ENCODE measurements around the gene TPSG1.
"Not testable (repeated sequence)": the region's sequence is repeated elsewhere in the genome, so short reads cannot be mapped to it uniquely, and the experiment has no call there.

Gene TPSG1

DNA sequence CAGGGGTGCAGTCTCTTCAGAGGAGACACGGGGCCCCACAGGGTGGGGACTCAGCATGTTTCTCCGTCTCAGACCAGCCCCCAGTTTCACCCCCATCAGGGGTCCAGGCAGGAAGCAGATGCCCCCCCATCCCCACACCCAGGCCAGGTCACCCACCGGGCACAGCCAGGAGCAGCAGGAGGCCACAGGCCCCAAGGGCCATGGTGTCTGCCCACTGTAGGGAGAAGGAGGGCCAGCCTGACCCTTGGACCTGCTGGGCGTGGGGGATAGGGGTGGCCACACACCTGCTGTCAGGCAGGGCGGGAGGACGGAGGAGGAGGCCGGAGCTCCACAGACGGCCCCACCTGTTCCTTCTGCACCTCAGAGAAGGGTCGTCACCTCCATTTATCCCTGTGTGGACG is at the start of gene TPSG1:
Gene TPSG1, minus strand, starts transcription at position 218 of the 401 bp plus-strand sequence. Its CDS starts 16 bp downstream, at position 202.
- Mint-ChIP-seq H3K27me3 (no peaks in the 10 kb centered on the region), H3K27ac (no peak within 1 kb of the TSS), H3K4me1 (no peaks in the 10 kb centered on the region), H3K4me3 (no peak within 1 kb of the TSS), H3K36me3 (no peaks in the 10 kb centered on the region), H3K9me3 (no peaks in the 10 kb centered on the region)

- Mint-ChIP-seq H3K4me1 (no peaks in the 10 kb centered on the region), H3K27ac (no peak overlapping the region)
Measured at GRCh38 chr16:1274767-1275166, 49.7 kb upstream of the TPSG1 start.

DNA sequence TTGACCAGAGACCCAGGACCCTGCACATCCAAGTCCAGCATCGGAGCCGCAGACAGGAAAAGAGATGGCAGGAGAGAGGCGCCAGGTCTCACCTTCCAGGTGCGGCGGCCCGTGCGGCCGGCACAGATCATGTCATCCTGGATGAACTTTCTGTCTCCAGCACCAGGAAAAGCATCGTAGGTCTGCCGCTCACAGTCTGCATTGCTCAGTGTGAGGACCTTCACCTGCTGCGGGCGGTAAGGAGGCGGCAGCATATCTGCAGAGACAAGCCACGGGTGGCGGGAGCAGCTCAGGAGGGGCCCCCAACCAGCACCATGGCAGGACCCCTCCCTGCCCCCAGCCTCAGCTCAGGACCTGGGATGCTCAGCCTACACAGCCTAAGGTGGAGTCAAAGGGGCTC is 48.7 kb upstream of the TPSG1 start:
- no peak overlapping the region for H3K4me3 Mint-ChIP-seq
- H3K27me3 Mint-ChIP-seq: peaks cover 12% of the 10 kb centered on the region
- H3K4me1 Mint-ChIP-seq: no peaks in the 10 kb centered on the region
- H3K27ac Mint-ChIP-seq: no peak overlapping the region
- H3K9me3 Mint-ChIP-seq: no peaks in the 10 kb centered on the region
- no peaks in the 10 kb centered on the region for H3K36me3 Mint-ChIP-seq

More at GRCh38 chr16:1274767-1275166, 49.7 kb upstream of the TPSG1 start:
- no peak overlapping the region for H3K4me3 Mint-ChIP-seq
- H3K27me3 Mint-ChIP-seq: peaks cover 12% of the 10 kb centered on the region
- no peaks in the 10 kb centered on the region for H3K9me3 Mint-ChIP-seq
- no peaks in the 10 kb centered on the region for H3K36me3 Mint-ChIP-seq

- Mint-ChIP-seq H3K36me3 (no peaks in the 10 kb centered on the region), H3K9me3 (no peaks in the 10 kb centered on the region), H3K4me1 (no peaks in the 10 kb centered on the region), H3K27me3 (peaks cover 10% of the 10 kb centered on the region), H3K4me3 (no peak overlapping the region), H3K27ac (no peak overlapping the region)
Measured at GRCh38 chr16:1272453-1273198, 47.6 kb upstream of the TPSG1 start.

DNA sequence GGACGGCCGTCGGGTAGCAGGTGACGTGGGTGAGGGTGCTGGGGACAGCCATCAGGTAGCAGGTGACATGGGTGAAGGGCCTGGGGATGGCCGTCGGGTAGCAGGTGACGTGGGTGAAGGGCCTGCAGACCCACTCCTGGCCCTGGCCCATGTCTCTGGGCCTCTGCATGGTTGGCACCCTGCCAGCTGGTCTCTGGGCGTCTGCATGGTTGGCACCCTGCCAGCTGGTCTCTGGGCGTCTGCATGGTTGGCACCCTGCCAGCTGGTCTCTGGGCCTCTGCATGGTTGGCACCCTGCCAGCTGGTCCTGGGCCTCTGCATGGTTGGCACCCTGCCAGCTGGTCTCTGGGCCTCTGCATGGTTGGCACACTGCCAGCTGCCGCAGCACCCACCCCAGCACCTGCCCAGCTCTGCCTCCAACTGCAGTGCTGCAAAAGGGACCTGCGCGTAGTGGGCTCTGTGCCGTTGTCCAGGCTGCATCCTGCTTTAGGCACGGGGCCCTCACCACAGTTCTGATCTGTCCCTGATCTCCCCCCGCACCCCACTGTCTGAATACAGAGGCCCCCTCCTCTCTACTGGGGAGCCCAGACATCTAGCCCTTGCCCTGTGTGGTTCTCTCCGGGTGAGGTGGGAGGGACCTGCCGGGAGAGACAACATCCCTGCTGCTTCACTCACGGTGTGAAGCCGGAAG is 46.8 kb upstream of the TPSG1 start:
- not testable (repeated sequence) for H3K27ac Mint-ChIP-seq, H3K9me3 Mint-ChIP-seq

DNA sequence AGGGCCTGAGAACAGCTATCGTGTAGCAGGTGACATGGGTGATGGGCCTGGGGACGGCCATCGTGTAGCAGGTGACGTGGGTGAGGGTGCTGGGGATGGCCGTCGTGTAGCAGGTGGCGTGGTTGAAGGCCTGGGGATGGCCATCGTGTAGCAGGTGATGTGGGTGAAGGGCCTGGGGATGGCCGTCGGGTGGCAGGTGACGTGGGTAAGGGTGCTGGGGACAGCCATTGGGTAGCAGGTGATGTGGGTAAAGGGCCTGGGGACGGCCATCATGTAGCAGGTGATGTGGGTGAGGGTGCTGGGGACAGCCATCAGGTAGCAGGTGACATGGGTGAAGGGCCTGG is 46.3 kb upstream of the TPSG1 start:
- Mint-ChIP-seq H3K36me3 (no peaks in the 10 kb centered on the region), H3K27me3 (peaks cover 10% of the 10 kb centered on the region), H3K9me3 (no peaks in the 10 kb centered on the region), H3K4me1 (no peaks in the 10 kb centered on the region), H3K4me3 (no peak overlapping the region), H3K27ac (no peak overlapping the region)

More for the DNA sequence above, 46.8 kb upstream of the TPSG1 start:
- H3K36me3 Mint-ChIP-seq, H3K27me3 Mint-ChIP-seq, H3K4me3 Mint-ChIP-seq, H3K4me1 Mint-ChIP-seq: not testable (repeated sequence)

GRCh38 chr16:1269418-1269817 is 44.4 kb upstream of the TPSG1 start:
- not testable (repeated sequence) for H3K27me3 Mint-ChIP-seq, H3K4me3 Mint-ChIP-seq, H3K9me3 Mint-ChIP-seq, H3K4me1 Mint-ChIP-seq, H3K36me3 Mint-ChIP-seq, H3K27ac Mint-ChIP-seq

GRCh38 chr16:1265826-1266225 is 40.8 kb upstream of the TPSG1 start:
- Mint-ChIP-seq H3K27ac (no peak overlapping the region), H3K27me3 (peaks cover 8% of the 10 kb centered on the region), H3K9me3 (no peaks in the 10 kb centered on the region), H3K36me3 (no peaks in the 10 kb centered on the region), H3K4me1 (no peaks in the 10 kb centered on the region), H3K4me3 (no peak overlapping the region)

DNA sequence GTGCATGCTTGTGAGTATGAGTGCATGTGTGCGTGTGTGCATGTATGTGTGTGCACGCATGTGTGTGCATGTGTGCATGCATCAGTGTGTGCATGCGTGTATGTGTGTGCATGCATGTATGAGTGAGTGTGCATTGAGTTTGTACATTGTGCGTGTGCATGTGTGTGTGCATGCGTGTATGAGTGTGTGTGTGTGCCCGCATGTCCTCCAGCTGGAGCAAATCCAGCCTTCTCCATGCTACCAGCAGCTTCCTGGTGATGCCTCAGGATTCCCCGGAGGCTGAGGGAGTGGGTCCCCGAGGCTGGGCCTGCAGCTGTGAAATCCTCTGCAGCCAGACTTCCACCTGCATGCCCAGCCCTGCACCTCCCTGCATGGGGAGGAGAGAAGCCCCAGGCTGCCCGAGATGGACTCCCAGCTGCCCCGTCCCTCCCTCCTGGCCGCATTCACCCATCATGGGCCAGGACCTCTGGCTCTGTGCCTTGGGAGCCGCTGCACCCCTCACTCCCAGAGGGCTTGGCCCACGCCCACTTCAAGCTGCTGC is 40.1 kb upstream of the TPSG1 start:
- Mint-ChIP-seq H3K4me1 (no peaks in the 10 kb centered on the region), H3K4me3 (no peak overlapping the region), H3K9me3 (no peaks in the 10 kb centered on the region), H3K27me3 (peaks cover 9% of the 10 kb centered on the region), H3K36me3 (no peaks in the 10 kb centered on the region), H3K27ac (no peak overlapping the region)

- Mint-ChIP-seq H3K27me3 (peaks cover 11% of the 10 kb centered on the region), H3K9me3 (no peaks in the 10 kb centered on the region), H3K36me3 (no peaks in the 10 kb centered on the region), H3K4me1 (no peaks in the 10 kb centered on the region), H3K4me3 (no peak overlapping the region), H3K27ac (no peak overlapping the region)
Measured at GRCh38 chr16:1264345-1265089, 39.4 kb upstream of the TPSG1 start.

GRCh38 chr16:1263591-1264344 is 38.7 kb upstream of the TPSG1 start:
- Mint-ChIP-seq H3K36me3 (no peaks in the 10 kb centered on the region), H3K27ac (no peak overlapping the region), H3K27me3 (peaks cover 16% of the 10 kb centered on the region), H3K4me1 (peaks cover 3% of the 10 kb centered on the region), H3K4me3 (no peak overlapping the region), H3K9me3 (no peaks in the 10 kb centered on the region)

GRCh38 chr16:1262846-1263221 is 37.8 kb upstream of the TPSG1 start:
- H3K27me3 Mint-ChIP-seq: peaks cover 17% of the 10 kb centered on the region
- no peaks in the 10 kb centered on the region for H3K36me3 Mint-ChIP-seq
- peaks cover 4% of the 10 kb centered on the region for H3K4me1 Mint-ChIP-seq
- no peak overlapping the region for H3K27ac Mint-ChIP-seq
- no peak overlapping the region for H3K4me3 Mint-ChIP-seq
- no peaks in the 10 kb centered on the region for H3K9me3 Mint-ChIP-seq

GRCh38 chr16:1262210-1262845 is 37.3 kb upstream of the TPSG1 start:
- Mint-ChIP-seq H3K4me1 (peaks cover 4% of the 10 kb centered on the region), H3K36me3 (no peaks in the 10 kb centered on the region), H3K4me3 (no peak overlapping the region), H3K9me3 (no peaks in the 10 kb centered on the region), H3K27ac (no peak overlapping the region), H3K27me3 (peaks cover 17% of the 10 kb centered on the region)

DNA sequence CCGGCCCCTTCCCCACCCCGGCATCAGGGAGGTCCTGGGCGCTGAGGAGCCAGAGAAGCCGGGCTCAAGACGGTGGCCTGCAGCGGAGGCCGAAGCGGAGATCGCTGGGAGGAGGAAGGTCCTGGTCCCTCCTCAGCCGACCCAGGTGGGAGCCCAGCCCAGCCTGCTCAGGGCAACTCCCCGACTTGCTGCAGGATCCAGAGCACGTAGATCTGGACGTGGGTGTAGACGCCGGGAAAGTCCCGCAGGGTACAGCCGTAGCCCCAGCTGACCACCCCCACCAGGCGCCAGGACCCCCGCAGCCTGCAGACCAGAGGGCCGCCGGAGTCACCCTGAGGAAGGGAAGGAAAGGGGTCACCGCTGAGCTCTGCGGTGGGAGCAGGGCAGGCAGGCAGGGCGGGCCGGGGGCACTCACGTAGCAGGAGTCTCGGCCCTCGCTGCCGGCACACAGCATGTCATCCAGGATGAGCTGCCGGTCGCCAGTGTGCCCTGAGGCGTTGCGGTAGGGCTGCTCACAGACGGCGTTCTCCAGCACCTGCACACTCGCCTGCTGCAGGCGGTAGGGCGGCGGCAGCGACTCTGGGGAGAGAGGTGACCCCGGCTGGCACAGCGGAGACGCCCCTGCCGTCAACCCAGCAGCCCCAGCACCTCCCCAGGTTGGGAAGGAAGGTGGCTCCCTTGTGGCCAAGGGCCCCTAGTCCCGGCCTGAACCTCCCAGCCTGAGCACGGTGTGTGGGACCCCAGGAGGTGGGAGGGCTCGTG is 36.2 kb upstream of the TPSG1 start:
- no peak overlapping the region for H3K27ac Mint-ChIP-seq
- no peaks in the 10 kb centered on the region for H3K9me3 Mint-ChIP-seq
- no peaks in the 10 kb centered on the region for H3K36me3 Mint-ChIP-seq
- peaks cover 17% of the 10 kb centered on the region for H3K27me3 Mint-ChIP-seq
- no peak overlapping the region for H3K4me3 Mint-ChIP-seq
- peaks cover 4% of the 10 kb centered on the region for H3K4me1 Mint-ChIP-seq

Measured in activated naive CD4-positive, alpha-beta T cell treated with anti-CD3 and anti-CD28 coated beads, Interleukin-2, amount 50 U/mL, for 24 hours (primary cell).